Heart left ventricle (tissue), 16 donors: ENCODE measurements around the gene PCLO. TPM values are rescaled to one million over a fixed set of nuclear protein-coding genes. Genes with fewer than 3 reads are reported as not detected.

Source experiments
- ATAC-seq, 4 donors: fragments of 200-7000 bp; cut with Tn5 transposase; one replicate each; pipeline ENCODE4 v1.9.1; 2020 to 2022; ENCODE audit warnings: moderate library complexity in 4 of 4, mild to moderate bottlenecking in 3 of 4, moderate number of reproducible peaks in 1 of 4
- DNase-seq, 5 donors: peaks; one replicate each; pipeline ENCODE4 v3.0.0-alpha.2; 2020
- H3K27ac ChIP-seq, 12 donors: fragments of 200-600 bp; sonication (generic) in 4 of 12; one replicate each; pipeline versions ENCODE4 v1.5.0 to v1.8.0; 2016 to 2022; ENCODE audit warnings: mild to moderate bottlenecking in 2 of 12
- H3K27me3 ChIP-seq, 9 donors: fragments of 200-600 bp; sonication (generic) in 2 of 9; one replicate each; pipeline versions ENCODE4 v1.5.1 to v1.8.0; 2016 to 2022; ENCODE audit warnings: mild to moderate bottlenecking in 3 of 9
- H3K36me3 ChIP-seq, 9 donors: fragments of 200-600 bp; sonication (generic) in 2 of 9; one replicate each; pipeline versions ENCODE4 v1.5.0 to v1.8.0; 2018 to 2022; ENCODE audit warnings: mild to moderate bottlenecking in 2 of 9
- H3K4me1 ChIP-seq, 12 donors: fragments of 200-600 bp; sonication (generic) in 4 of 12; one replicate each; pipeline versions ENCODE4 v1.5.0 to v1.8.0; 2016 to 2022; ENCODE audit warnings: mild to moderate bottlenecking in 3 of 12
- H3K4me3 ChIP-seq, 12 donors: fragments of 200-600 bp; sonication (generic) in 4 of 12; one replicate each; pipeline versions ENCODE4 v1.5.0 to v1.8.0; 2017 to 2022; ENCODE audit warnings: mild to moderate bottlenecking in 9 of 12, moderate library complexity in 4 of 12
- H3K9me3 ChIP-seq, 12 donors: fragments of 200-600 bp; sonication (generic) in 4 of 12; one replicate each; pipeline versions ENCODE4 v1.5.0 to v1.8.0; 2016 to 2022; ENCODE audit warnings: mild to moderate bottlenecking in 1 of 12
- POLR2A ChIP-seq, 2 donors: fragments of 450-650 bp; IDR thresholded peaks; one replicate each; pipeline ENCODE4 v1.6.1; 2017; ENCODE audit warnings: antibody characterized with exemption in 2 of 2, mild to moderate bottlenecking in 2 of 2, moderate library complexity in 2 of 2
- WGBS, 4 donors: extraction: QIAGEN DNeasy Blood & Tissue Kit in 2 of 4; methylation state at CpG; one replicate each; pipeline versions ENCODE4 v1.1.5 to v1.1.7; 2013 to 2018; 5-methylcytosine and 5-hydroxymethylcytosine counted together
- intact Hi-C, 10 donors: fragments of 100-400 bp; cut with DNase I; formaldehyde crosslinking; loops; one replicate each; pipeline versions ENCODE4 v1.11.1 to v1.14.2; 2022
- polyA plus RNA-seq, 2 donors: library from polyadenylated mRNA; stranded (reverse); fragments of 200-250 nt; gene quantifications; one replicate each; pipeline ENCODE4 v1.2.3, GENCODE V29; 2013
- total RNA-seq, 9 donors: library from RNA; depleted of rRNA in 2 of 9; stranded (reverse); fragments of >200 nt in 2 of 9; fragmentation: NEBNext Ultra II Directional in 3 of 9; extraction: Animal tissue kit (Norgen Biotek cat#: 25700) in 3 of 9; gene quantifications; one replicate each; pipeline versions ENCODE4 v1.1.0 to v1.2.4, GENCODE V29; 2016 to 2023
- TF ChIP-seq, protein P1 (sequence below), 12 donors: fragments of 200-600 bp; sonication (generic) in 4 of 12; IDR thresholded peaks; one replicate each; pipeline versions ENCODE4 v1.5.0 to v1.8.0; 2018 to 2022; ENCODE audit warnings: antibody characterized with exemption in 12 of 12, mild to moderate bottlenecking in 5 of 12
- donor health status: ischemic (EF 13 %, LVEDD 7.1; RV severe dilation, severe dysfunction).
- donor health status: healthy with polysubstance abuse.
- donor health status: DM: no; HTN: yes; CAD: no.
- donor health status: DM: no; HTN: no; CAD: no.
- donor health status: ischemic (EF 25% LVEDD 6.9; RV normal size, moderate dysfunction).
- donor health status: ischemic (EF 25% LVEDD 5.7; RV mildly dilated, moderate dysfunction).
- donor health status: healthy.
- donor health status: DM: yes; HTN: yes; CAD: no.
- donor health status: ischemic (EF 35%, LVEDD 5.7; RV mildly dilated, moderate dysfunction).
- donor health status: nonischemic (EF 11% LVEDD 7.7; RV severe dilation, severe dysfunction).
- donor health status: DM: yes; HTN: yes; CAD: no.
- donor health status: PGD.
- donor health status: ischemic (EF 29% LVEDD 5.4; RV normal size, mild dysfunction).
- donor health status: nonischemic (EF 23%, LVEDD 6.1; RV moderate dilation, normal function).

Gene PCLO
- total and polyA plus RNA-seq, 11 donors = 0.21 to 9.3 (median 2.9) TPM

DNA sequence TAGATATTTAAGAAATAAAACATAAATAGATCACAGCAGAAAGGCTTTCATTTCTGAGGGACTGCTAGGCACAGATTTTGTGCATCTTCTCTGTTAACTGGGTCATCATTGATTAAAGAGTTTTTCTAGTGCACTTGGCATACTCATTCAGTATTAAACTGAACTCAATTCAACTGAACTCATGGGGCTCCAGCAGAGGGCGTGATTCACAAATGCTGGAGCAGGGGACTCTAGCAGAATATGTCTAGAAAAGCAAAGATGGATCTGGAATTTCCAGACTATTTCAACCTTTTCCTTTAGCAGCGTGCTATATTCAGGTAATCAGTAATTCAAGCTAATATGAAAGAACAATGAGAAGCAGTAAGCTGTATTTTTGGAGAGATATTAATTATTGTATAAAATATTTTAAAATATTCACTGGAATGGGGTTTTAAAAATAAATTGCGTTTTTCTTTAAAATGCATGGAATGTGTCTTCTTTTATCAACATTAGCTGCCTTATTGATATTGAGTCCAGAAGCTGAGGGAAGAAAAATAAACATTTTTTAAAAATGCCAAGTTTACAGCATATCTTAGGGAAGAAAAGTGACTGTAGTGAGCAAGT lies 422.3 kb downstream of the PCLO start:
- 36 to 40% (median 39%) methylated on average over 3 of the region's 3 CpGs for WGBS, 4 donors
- Histone ChIP-seq H3K27me3 (no peaks in the 10 kb centered on the region), H3K36me3 (no peaks in the 10 kb centered on the region)

DNA sequence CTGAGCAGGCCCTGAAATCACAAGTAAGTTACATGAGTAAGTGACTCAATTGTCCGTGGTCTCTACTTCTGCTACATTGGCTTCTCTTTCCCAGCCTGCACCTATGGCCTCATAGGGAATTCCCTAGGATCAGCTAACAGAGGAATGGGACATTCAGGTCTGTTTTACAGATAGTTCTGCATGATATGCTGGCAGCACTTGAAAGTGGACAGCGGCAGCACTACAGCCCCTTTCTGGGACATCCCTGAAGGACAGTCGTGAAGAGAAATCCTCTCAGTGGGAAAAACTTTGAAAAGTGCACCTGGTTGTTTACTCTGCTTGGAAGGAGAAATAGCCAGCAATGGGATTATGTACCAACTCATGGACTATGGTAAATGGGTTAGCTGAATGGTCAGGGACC lies 426.1 kb downstream of the PCLO start:
- H3K27ac ChIP-seq = no peak overlapping the region
- no peak overlapping the region for H3K4me3 ChIP-seq
- H3K4me1 ChIP-seq = no peaks in the 10 kb centered on the region
- no peak for TF ChIP-seq POLR2A (IDR thresholded peaks at IDR 0.05)
- TF ChIP-seq, protein P1, sequence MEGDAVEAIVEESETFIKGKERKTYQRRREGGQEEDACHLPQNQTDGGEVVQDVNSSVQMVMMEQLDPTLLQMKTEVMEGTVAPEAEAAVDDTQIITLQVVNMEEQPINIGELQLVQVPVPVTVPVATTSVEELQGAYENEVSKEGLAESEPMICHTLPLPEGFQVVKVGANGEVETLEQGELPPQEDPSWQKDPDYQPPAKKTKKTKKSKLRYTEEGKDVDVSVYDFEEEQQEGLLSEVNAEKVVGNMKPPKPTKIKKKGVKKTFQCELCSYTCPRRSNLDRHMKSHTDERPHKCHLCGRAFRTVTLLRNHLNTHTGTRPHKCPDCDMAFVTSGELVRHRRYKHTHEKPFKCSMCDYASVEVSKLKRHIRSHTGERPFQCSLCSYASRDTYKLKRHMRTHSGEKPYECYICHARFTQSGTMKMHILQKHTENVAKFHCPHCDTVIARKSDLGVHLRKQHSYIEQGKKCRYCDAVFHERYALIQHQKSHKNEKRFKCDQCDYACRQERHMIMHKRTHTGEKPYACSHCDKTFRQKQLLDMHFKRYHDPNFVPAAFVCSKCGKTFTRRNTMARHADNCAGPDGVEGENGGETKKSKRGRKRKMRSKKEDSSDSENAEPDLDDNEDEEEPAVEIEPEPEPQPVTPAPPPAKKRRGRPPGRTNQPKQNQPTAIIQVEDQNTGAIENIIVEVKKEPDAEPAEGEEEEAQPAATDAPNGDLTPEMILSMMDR (IDR thresholded peaks at IDR 0.05) = no peak
- ATAC-seq (no peak), DNase-seq (no peak)
- WGBS, 4 donors = 81 to 91% (median 85%) methylated on average over 3 of the region's 3 CpGs
- H3K36me3 ChIP-seq = no peaks in the 10 kb centered on the region
- H3K9me3 ChIP-seq = no peaks in the 10 kb centered on the region
- H3K27me3 ChIP-seq = no peaks in the 10 kb centered on the region
- intact Hi-C loops = no loop called here

More for the DNA sequence above, 422.3 kb downstream of the PCLO start:
- no peak overlapping the region for H3K4me3 ChIP-seq
- H3K4me1 ChIP-seq = no peaks in the 10 kb centered on the region
- H3K27ac ChIP-seq = no peak overlapping the region
- ATAC-seq (no peak), DNase-seq (peak in 1 of 5 donors; percentile 31)
- TF ChIP-seq, protein P1 (IDR thresholded peaks at IDR 0.05) = peak in 11 of 12 donors; percentile 14 to 50 (median 36)
- no peak for TF ChIP-seq POLR2A (IDR thresholded peaks at IDR 0.05)
- intact Hi-C loops = no loop called here
- no peaks in the 10 kb centered on the region for H3K9me3 ChIP-seq

DNA sequence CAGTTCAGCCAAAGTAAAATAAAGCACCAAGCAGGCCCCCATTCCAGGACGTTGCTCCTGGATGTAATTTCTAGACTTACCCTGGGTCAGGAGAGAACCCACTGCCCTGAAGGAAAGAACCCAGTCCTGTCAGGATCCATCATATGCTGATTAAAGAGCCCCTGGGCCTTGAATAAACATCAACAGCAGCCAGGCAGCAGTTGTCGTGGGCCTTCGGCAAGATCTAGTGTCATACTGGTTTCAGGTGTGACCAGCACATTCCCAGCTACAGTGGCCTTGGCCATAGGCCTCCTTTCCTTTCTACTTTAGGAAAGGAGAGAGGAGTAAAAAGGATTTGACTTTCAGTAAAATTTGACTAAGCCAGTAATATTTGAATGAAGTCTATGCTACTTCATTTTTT lies 430.0 kb downstream of the PCLO start:
- no peaks in the 10 kb centered on the region for H3K9me3 ChIP-seq
- no peak for ATAC-seq
- H3K27ac ChIP-seq = no peak overlapping the region
- intact Hi-C loops = no loop called here
- TF ChIP-seq POLR2A (IDR thresholded peaks at IDR 0.05) = no peak
- TF ChIP-seq, protein P1 (IDR thresholded peaks at IDR 0.05) = no peak
- no peaks in the 10 kb centered on the region for H3K36me3 ChIP-seq
- H3K4me3 ChIP-seq = no peak overlapping the region
- 68 to 87% (median 80%) methylated on average over 3 of the region's 3 CpGs for WGBS, 4 donors
- no peak for DNase-seq
- H3K27me3 ChIP-seq = no peaks in the 10 kb centered on the region
- H3K4me1 ChIP-seq = no peaks in the 10 kb centered on the region

DNA sequence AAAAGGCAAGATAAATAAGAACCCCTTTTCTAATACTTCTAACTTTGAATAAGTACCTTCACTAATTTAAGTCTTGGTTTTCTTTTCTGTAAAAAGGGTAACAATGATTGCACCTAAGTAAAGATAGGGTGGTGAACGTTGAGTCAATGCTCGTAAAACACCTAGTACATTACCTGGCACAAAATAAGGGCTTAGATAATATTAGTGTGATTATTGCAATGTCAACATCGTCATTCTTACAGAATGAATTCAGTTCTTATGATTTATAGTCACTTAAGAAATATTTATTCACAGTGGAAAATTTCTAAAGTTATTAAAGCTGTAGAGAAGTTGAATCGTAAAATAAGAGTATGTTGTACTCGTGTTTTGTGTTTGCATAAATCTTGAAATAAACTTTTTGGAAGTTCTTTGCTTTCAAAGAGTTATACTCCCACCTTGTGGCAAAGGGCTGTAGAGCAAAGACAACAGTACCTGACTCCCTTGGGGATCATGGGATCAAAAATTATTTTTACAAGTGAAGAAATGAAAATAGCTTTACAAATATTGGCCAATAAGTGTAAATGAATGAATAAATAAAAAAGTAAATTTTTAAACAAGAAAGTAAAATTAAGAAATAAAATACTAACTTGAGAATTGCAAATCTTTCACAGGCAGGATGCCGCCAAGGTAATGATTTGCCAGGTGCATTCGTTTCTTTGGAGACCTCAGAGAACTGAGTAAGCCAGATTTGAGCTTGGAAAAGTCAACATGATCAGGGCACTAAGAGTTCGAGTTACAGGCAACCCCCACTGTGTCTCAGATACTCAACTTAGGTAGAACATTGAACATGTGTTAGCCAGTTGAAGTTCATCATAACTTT lies 433.3 kb downstream of the PCLO start:
- Histone ChIP-seq H3K27me3 (no peaks in the 10 kb centered on the region), H3K4me1 (no peaks in the 10 kb centered on the region), H3K27ac (no peak overlapping the region), H3K4me3 (no peak overlapping the region), H3K9me3 (no peaks in the 10 kb centered on the region), H3K36me3 (no peaks in the 10 kb centered on the region)
- intact Hi-C loops = loop anchor here in 7 of 10 donors (5.0 to 10.0 kb wide), 8 partner anchors 115 to 1247 kb away; no protein-coding TSS in a partner anchor
- ATAC-seq (no peak), DNase-seq (no peak)
- 43 to 49% (median 48%) methylated on average over 8 of the region's 8 CpGs for WGBS, 4 donors
- TF ChIP-seq, protein P1 (IDR thresholded peaks at IDR 0.05) = peak; percentile 29 to 59 (median 48)
- TF ChIP-seq POLR2A (IDR thresholded peaks at IDR 0.05) = no peak
